ENCODE data around the gene NOVA2. TPM values are rescaled to one million over a fixed set of nuclear protein-coding genes. Genes with fewer than 3 reads are reported as not detected.

Gene NOVA2
- total RNA-seq, 1 donor from 2014 or later, result 10.7 TPM

DNA sequence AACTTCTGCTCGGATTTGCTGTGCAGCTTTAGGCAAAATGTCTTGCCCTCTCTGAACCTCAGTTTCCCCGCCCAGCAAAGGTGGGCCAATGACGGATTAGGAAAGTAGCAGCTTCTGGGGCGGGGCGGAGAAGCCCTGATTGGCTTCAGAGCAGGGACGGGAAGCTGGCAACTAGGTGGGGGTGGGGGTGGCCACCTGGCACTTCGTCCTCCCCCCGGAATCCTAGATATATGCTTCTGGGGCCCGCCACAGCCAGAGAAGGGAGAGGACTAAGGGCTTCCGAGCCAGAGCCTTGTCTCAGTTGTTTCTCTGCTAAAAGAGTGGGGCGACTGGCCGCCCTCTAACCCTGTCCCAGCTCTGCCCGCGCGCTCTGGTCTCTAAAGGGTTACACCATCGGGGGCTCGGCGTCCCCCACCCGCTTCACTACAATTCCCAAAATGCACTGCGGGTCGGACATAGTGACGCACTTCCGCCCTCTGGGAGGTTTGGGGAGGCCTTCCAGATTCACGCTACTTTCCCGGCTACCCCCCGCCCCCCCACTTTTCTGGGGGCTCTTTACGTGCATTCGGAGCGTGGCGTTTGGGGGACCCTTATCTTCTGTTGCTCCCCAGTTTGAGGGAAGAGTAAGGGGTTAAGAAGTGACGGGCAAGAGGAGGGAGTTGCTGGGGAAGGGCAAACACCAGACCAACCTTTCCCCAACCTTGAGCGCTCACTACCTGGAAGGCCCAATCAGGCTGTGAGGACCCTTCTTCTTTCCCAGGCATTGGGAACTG lies 87.1 kb downstream of the NOVA2 start:
- Histone ChIP-seq H3K4me2 (ENCODE audit: low read length) (peak overlapping the region; percentile 89), H3K4me3 (ENCODE audit: insufficient read depth, low read depth, low read length) (peak overlapping the region; percentile 65), H4K20me1 (ENCODE audit: insufficient read depth, low read length) (peaks cover 31% of the 10 kb centered on the region), H3K9ac (ENCODE audit: low read length) (peak overlapping the region; percentile 85), H3K79me2 (ENCODE audit: insufficient read depth, low read length) (peaks cover 24% of the 10 kb centered on the region), H3K4me1 (ENCODE audit: insufficient read depth, low read length) (peaks cover 24% of the 10 kb centered on the region), H3K27ac (ENCODE audit: low read depth, low read length) (peak overlapping the region; percentile 90), H3K9me3 (ENCODE audit: insufficient read depth, low read depth, low read length) (no peaks in the 10 kb centered on the region), H3K36me3 (ENCODE audit: insufficient read depth, low read length) (no peaks in the 10 kb centered on the region), H3K27me3 (ENCODE audit: insufficient read depth, low read length) (no peaks in the 10 kb centered on the region), H2AFZ (ENCODE audit: low read depth, low read length) (peak overlapping the region; percentile 89)
- Mint-ChIP-seq H3K27me3 (ENCODE audit: low read depth, unreplicated experiment) (no peaks in the 10 kb centered on the region), H3K4me1 (ENCODE audit: low read depth, unreplicated experiment) (peaks cover 8% of the 10 kb centered on the region), H3K27ac (ENCODE audit: unreplicated experiment) (peak overlapping the region; percentile 98), H3K4me3 (ENCODE audit: unreplicated experiment) (peak overlapping the region; percentile 93), H3K36me3 (ENCODE audit: low read depth, unreplicated experiment) (peaks cover 6% of the 10 kb centered on the region), H3K9me3 (ENCODE audit: unreplicated experiment) (no peaks in the 10 kb centered on the region)
- TF ChIP-seq EZH2 (IDR thresholded peaks at IDR 0.05; ENCODE audit: insufficient read depth, low read length), result no peak
- TF ChIP-seq, protein P1, sequence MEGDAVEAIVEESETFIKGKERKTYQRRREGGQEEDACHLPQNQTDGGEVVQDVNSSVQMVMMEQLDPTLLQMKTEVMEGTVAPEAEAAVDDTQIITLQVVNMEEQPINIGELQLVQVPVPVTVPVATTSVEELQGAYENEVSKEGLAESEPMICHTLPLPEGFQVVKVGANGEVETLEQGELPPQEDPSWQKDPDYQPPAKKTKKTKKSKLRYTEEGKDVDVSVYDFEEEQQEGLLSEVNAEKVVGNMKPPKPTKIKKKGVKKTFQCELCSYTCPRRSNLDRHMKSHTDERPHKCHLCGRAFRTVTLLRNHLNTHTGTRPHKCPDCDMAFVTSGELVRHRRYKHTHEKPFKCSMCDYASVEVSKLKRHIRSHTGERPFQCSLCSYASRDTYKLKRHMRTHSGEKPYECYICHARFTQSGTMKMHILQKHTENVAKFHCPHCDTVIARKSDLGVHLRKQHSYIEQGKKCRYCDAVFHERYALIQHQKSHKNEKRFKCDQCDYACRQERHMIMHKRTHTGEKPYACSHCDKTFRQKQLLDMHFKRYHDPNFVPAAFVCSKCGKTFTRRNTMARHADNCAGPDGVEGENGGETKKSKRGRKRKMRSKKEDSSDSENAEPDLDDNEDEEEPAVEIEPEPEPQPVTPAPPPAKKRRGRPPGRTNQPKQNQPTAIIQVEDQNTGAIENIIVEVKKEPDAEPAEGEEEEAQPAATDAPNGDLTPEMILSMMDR (IDR thresholded peaks at IDR 0.05; ENCODE audit: insufficient read depth, low read depth, low read length), result no peak
- peak; percentile 52 for FAIRE-seq
- DNase-seq (ENCODE audit: low read depth), result peak; percentile 85

DNA sequence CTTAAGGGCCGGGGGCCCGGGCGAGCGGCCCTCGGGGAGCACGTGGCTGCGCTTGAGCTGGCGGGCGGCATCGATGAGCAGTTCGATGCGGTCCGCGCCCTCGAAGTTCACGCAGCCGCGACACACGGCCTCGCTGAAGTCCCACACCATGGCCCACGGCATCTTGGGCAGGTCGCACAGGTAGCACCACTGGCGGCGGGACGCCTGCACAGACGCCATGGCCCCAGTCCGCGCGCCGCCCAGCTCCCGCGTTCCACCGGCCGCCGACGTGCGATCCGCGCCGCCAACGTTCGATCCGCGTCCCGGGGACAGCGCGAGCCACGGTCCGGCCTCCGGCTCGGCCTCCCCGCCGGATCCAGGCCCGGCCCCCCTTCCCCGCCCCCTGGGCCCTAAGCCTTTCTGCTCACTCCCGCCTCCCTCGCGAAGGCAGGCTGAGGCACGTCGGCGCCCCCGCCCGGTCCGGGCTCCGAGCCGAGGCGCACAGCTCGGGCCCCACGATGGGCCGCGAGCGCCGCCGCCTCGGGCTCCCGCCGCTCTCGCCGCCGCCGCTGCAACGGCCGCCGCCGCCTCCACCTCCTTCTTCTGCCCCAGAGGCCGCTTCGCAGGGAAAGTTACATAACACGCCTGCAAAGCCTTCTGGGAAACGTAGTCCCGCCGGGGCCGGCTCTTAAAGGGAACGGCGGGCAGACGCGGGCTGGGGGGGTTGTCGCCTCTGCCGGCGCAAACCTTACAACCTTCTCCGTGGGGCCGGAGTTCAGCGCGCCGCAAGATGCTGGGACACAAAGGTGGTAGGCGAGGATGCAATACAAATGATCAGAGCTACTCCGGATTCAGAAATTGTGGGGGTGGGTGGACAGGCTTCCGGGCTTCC lies 87.9 kb downstream of the NOVA2 start, which contains the start of gene IRF2BP1:
Gene IRF2BP1, minus strand, starts transcription at position 586 of the 871 bp plus-strand sequence. Its CDS starts 367 bp downstream, at position 219.
- Mint-ChIP-seq H3K9me3 (ENCODE audit: unreplicated experiment) (no peaks in the 10 kb centered on the region), H3K4me1 (ENCODE audit: low read depth, unreplicated experiment) (peaks cover 10% of the 10 kb centered on the region), H3K4me3 (ENCODE audit: unreplicated experiment) (peak within 1 kb of the TSS; percentile 93), H3K27ac (ENCODE audit: unreplicated experiment) (peak within 1 kb of the TSS; percentile 98), H3K27me3 (ENCODE audit: low read depth, unreplicated experiment) (no peaks in the 10 kb centered on the region), H3K36me3 (ENCODE audit: low read depth, unreplicated experiment) (peaks cover 4% of the 10 kb centered on the region)
- peak within 1 kb of the TSS; percentile 85 for H3K9ac ChIP-seq (ENCODE audit: low read length)
- peaks cover 24% of the 10 kb centered on the region for H3K79me2 ChIP-seq (ENCODE audit: insufficient read depth, low read length)
- no peaks in the 10 kb centered on the region for H3K36me3 ChIP-seq (ENCODE audit: insufficient read depth, low read length)
- FAIRE-seq (no peak), DNase-seq (ENCODE audit: low read depth) (peak; percentile 83)
- H3K27ac ChIP-seq (ENCODE audit: low read depth, low read length), result peak within 1 kb of the TSS; percentile 90
- H3K27me3 ChIP-seq (ENCODE audit: insufficient read depth, low read length), result no peaks in the 10 kb centered on the region
- H3K4me3 ChIP-seq (ENCODE audit: insufficient read depth, low read depth, low read length), result peak within 1 kb of the TSS; percentile 65
- H4K20me1 ChIP-seq (ENCODE audit: insufficient read depth, low read length), result peaks cover 33% of the 10 kb centered on the region
- TF ChIP-seq, protein P1 (IDR thresholded peaks at IDR 0.05; ENCODE audit: insufficient read depth, low read depth, low read length), result no peak
- no peak for TF ChIP-seq EZH2 (IDR thresholded peaks at IDR 0.05; ENCODE audit: insufficient read depth, low read length)
- peak within 1 kb of the TSS; percentile 89 for H2AFZ ChIP-seq (ENCODE audit: low read depth, low read length)
- H3K9me3 ChIP-seq (ENCODE audit: insufficient read depth, low read depth, low read length), result no peaks in the 10 kb centered on the region
- H3K4me2 ChIP-seq (ENCODE audit: low read length), result peak within 1 kb of the TSS; percentile 89
- peaks cover 24% of the 10 kb centered on the region for H3K4me1 ChIP-seq (ENCODE audit: insufficient read depth, low read length)

Data from astrocyte (in vitro differentiated cells and primary cell).